ENCODE measurements around the gene POLR3G.

DNA sequence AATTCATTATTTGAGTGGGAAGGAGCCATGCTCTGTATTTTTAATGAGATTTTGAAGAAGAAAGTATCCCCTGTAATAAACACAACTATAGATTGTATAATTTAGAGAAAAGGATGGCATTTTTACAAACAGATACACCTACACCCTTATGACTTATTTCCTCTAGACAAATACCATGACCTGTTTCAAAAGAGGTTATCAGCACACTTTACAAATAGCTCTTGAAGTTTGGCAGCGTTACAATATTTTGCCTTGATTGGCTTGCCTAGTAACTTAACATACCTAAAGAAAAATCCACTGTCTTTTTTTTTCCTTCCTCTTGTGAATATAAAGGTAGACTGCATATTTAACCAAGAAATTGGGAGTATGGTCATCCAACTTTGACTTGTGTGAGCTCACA is 36.6 kb upstream of the POLR3G start:
- TF ChIP-seq SUZ12 (IDR thresholded peaks at IDR 0.05; ENCODE audit: extremely low read depth, insufficient read depth, insufficient read length) (no peak), ZNF274 (IDR thresholded peaks at IDR 0.05; ENCODE audit: low read depth, low read length) (no peak)
